HCT116 (cell line): ENCODE measurements around the gene HSCB.

Source experiments
- CTCF ChIP-seq, 3 experiments: fragments of 200-600 bp in 1 of 3; sonication (generic) in 1 of 3; IDR thresholded peaks in 2 of 3; conservative IDR thresholded peaks in 1 of 3; 2 replicates each; pipeline ENCODE4 v1.5.1; 2012 to 2017; ENCODE audit warnings: low read depth in 2 of 3, low read length in 2 of 3, antibody characterized with exemption in 1 of 3, borderline replicate concordance in 1 of 3, control low read depth in 1 of 3, mild to moderate bottlenecking in 1 of 3, mixed read lengths in 1 of 3, mixed run types in 1 of 3, moderate library complexity in 1 of 3; ENCODE audit not compliant: insufficient read depth in 1 of 3
- ELF1 ChIP-seq: IDR thresholded peaks from 2 replicates; pipeline ENCODE4 v1.6.1; 2012; ENCODE audit warnings: low read depth, borderline replicate concordance
- JUND ChIP-seq: IDR thresholded peaks from 2 replicates; pipeline ENCODE4 v1.6.1; 2012
- POLR2AphosphoS5 ChIP-seq: IDR thresholded peaks from 2 replicates; pipeline ENCODE4 v1.6.1; 2011; ENCODE audit warnings: mild to moderate bottlenecking, low read depth, low read length, moderate library complexity
- SIN3A ChIP-seq: IDR thresholded peaks from 2 replicates; pipeline ENCODE4 v1.6.1; 2012; ENCODE audit warnings: low read depth
- SRF ChIP-seq: IDR thresholded peaks from 2 replicates; pipeline ENCODE4 v1.6.1; 2012; ENCODE audit warnings: low read depth
- TCF7L2 ChIP-seq: IDR thresholded peaks from 2 replicates; pipeline ENCODE4 v1.7.0; 2011; ENCODE audit warnings: borderline replicate concordance, inconsistent platforms; ENCODE audit not compliant: insufficient read depth, insufficient read length; ENCODE audit errors: extremely low read depth
- ZNF274 ChIP-seq: fragments of 200-500 bp; sonication (Bioruptor generic); IDR thresholded peaks from 2 replicates; pipeline ENCODE4 v1.6.1; 2014; ENCODE audit warnings: mild to moderate bottlenecking, low read depth, low read length, inconsistent platforms
- TF ChIP-seq, protein P1 (sequence below): IDR thresholded peaks from 2 replicates; pipeline ENCODE4 v1.6.1; 2012

DNA sequence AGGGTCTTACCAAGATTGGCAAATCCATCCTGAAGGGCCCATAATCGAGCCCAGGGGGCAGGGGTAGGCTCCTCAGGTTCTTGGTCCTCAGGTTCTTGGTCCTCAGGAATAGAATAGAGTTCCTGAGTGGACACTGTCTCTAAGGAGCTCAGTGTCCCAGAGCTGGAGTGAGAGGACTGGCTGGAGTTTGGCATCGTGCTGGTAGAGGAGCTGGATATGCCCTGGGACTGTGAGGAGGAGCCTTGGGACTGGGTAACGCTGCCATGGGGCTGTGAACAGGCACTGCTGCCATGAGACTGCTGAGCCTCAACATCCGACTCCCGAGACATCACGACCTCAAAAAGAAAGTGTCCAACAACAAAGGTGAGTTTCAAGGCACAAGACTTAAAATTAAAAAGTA, 7.4 kb upstream of the HSCB start:
- TF ChIP-seq CTCF (IDR thresholded peaks at IDR 0.05 in 2 of 3, conservative IDR thresholded peaks at IDR 0.05 in 1 of 3; ENCODE audit: borderline replicate concordance in 1 of 3, insufficient read depth in 1 of 3, low read depth in 2 of 3, low read length in 2 of 3) (no peak), TCF7L2 (no peak), ELF1 (no peak), POLR2AphosphoS5 (no peak), ZNF274 (no peak), SIN3A (no peak), SRF (no peak), JUND (no peak)
- TF ChIP-seq, protein P1, sequence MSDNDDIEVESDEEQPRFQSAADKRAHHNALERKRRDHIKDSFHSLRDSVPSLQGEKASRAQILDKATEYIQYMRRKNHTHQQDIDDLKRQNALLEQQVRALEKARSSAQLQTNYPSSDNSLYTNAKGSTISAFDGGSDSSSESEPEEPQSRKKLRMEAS: no peak
